Activated CD8-positive, alpha-beta T cell treated with anti-CD3 and anti-CD28 coated beads for 36 hours (primary cell): ENCODE data around the gene NBAS. TPM values are rescaled to one million over a fixed set of nuclear protein-coding genes. Genes with fewer than 3 reads are reported as not detected.

Experiments
- ATAC-seq: fragments of 200-7000 bp; cut with Tn5 transposase; one replicate; pipeline ENCODE4 v1.10.0; 2021; ENCODE audit warnings: mild to moderate bottlenecking, moderate library complexity
- CTCF ChIA-PET: fragments of 350-600 bp; sonication (Branson Sonifier 250); formaldehyde crosslinking; loops from one replicate; lab custom pipeline; 2021; ENCODE audit warnings: antibody characterized with exemption; lab: Charles Lee
- POLR2A ChIA-PET: fragments of 350-600 bp; sonication (Branson Sonifier 250); formaldehyde crosslinking; loops from one replicate; lab custom pipeline; 2021; ENCODE audit warnings: antibody characterized with exemption; lab: Charles Lee
- DNase-seq: peaks from one replicate; pipeline ENCODE4 v3.0.0-alpha.2; 2020
- H3K27ac Mint-ChIP-seq: one replicate; pipeline ENCODE4 v1.8.0; 2021; ENCODE audit warnings: mild to moderate bottlenecking, mixed read lengths
- H3K27me3 Mint-ChIP-seq: one replicate; pipeline ENCODE4 v1.8.0; 2021; ENCODE audit warnings: mixed read lengths
- H3K36me3 Mint-ChIP-seq: one replicate; pipeline ENCODE4 v1.8.0; 2021; ENCODE audit warnings: low read depth, mixed read lengths
- H3K4me1 Mint-ChIP-seq: one replicate; pipeline ENCODE4 v1.8.0; 2021; ENCODE audit warnings: low read depth, mixed read lengths
- H3K4me3 Mint-ChIP-seq: one replicate; pipeline ENCODE4 v1.8.0; 2021; ENCODE audit warnings: mild to moderate bottlenecking, moderate library complexity, mixed read lengths
- H3K9me3 Mint-ChIP-seq: one replicate; pipeline ENCODE4 v1.8.0; 2021; ENCODE audit warnings: mixed read lengths
- CTCF ChIP-seq: fragments of 200-600 bp; IDR thresholded peaks from one replicate; pipeline ENCODE4 v1.8.0; 2022; ENCODE audit warnings: antibody characterized with exemption, mild to moderate bottlenecking
- intact Hi-C: fragments of 100-400 bp; cut with micrococcal nuclease; formaldehyde crosslinking; loops from one replicate; pipeline ENCODE4 v1.10.0; 2022
- total RNA-seq, 2 experiments: library from RNA; stranded (reverse); gene quantifications; one replicate each; pipeline ENCODE4 v1.2.3, GENCODE V29; 2021

NBAS gene
- total RNA-seq, 2 experiments from 2014 or later: 40.9 to 41.9 TPM

- Mint-ChIP-seq H3K27ac (no peak overlapping the region), H3K4me3 (no peak overlapping the region)
- POLR2A ChIA-PET: no interaction called here
These were observed 3.2 kb downstream of the NBAS start for GRCh38 chr2:15557887-15558311.

GRCh38 chr2:15556311-15556930 is 4.7 kb downstream of the NBAS start:
- Mint-ChIP-seq H3K9me3 (no peaks in the 10 kb centered on the region), H3K27me3 (no peaks in the 10 kb centered on the region), H3K27ac (no peak overlapping the region), H3K4me1 (peaks cover 25% of the 10 kb centered on the region), H3K36me3 (peaks cover 16% of the 10 kb centered on the region), H3K4me3 (no peak overlapping the region)
- ChIA-PET POLR2A (interaction anchor here (0.6 kb wide), 1 partner anchor 164 kb away, joined by 3 read pairs; no protein-coding TSS in a partner anchor), CTCF (interaction anchor here (3.5 kb wide), 1 partner anchor 10 kb away, joined by 12 read pairs; no protein-coding TSS in a partner anchor)
- no peak for TF ChIP-seq CTCF
- intact Hi-C loops: no loop called here
- ATAC-seq (no peak), DNase-seq (no peak)

More at GRCh38 chr2:15557887-15558311, 3.2 kb downstream of the NBAS start:
- Mint-ChIP-seq H3K4me1 (peaks cover 28% of the 10 kb centered on the region), H3K9me3 (no peaks in the 10 kb centered on the region), H3K36me3 (peaks cover 9% of the 10 kb centered on the region), H3K27me3 (no peaks in the 10 kb centered on the region)
- TF ChIP-seq CTCF: no peak
- CTCF ChIA-PET: interaction anchor here (1.3 to 3.5 kb wide), 4 partner anchors 9 to 19 kb away, joined by 3 to 16 read pairs (median 8); no protein-coding TSS in a partner anchor
- DNase-seq (no peak), ATAC-seq (no peak)
- intact Hi-C loops: no loop called here

GRCh38 chr2:15555760-15556193 is 5.4 kb downstream of the NBAS start:
- H3K4me1 Mint-ChIP-seq: peaks cover 25% of the 10 kb centered on the region
- ATAC-seq (no peak), DNase-seq (no peak)
- H3K4me3 Mint-ChIP-seq: no peak overlapping the region
- intact Hi-C loops: no loop called here
- POLR2A ChIA-PET: interaction anchor here (0.6 kb wide), 1 partner anchor 165 kb away, joined by 3 read pairs; no protein-coding TSS in a partner anchor
- H3K27me3 Mint-ChIP-seq: no peaks in the 10 kb centered on the region
- H3K27ac Mint-ChIP-seq: no peak overlapping the region
- peaks cover 16% of the 10 kb centered on the region for H3K36me3 Mint-ChIP-seq
- TF ChIP-seq CTCF: no peak
- H3K9me3 Mint-ChIP-seq: no peaks in the 10 kb centered on the region
- CTCF ChIA-PET: interaction anchor here (3.5 kb wide), 1 partner anchor 9 kb away, joined by 12 read pairs; no protein-coding TSS in a partner anchor

GRCh38 chr2:15554525-15555218 is 6.5 kb downstream of the NBAS start:
- no peak for TF ChIP-seq CTCF
- H3K27me3 Mint-ChIP-seq: no peaks in the 10 kb centered on the region
- H3K9me3 Mint-ChIP-seq: no peaks in the 10 kb centered on the region
- H3K4me1 Mint-ChIP-seq: peaks cover 19% of the 10 kb centered on the region
- ATAC-seq: no peak
- H3K36me3 Mint-ChIP-seq: peaks cover 16% of the 10 kb centered on the region
- DNase-seq: no peak
- ChIA-PET POLR2A (no interaction called here), CTCF (interaction anchor here (2.9 kb wide), 1 partner anchor 23 kb away, joined by 13 read pairs; no protein-coding TSS in a partner anchor)
- H3K27ac Mint-ChIP-seq: peak overlapping the region; percentile 4
- intact Hi-C loops: no loop called here
- no peak overlapping the region for H3K4me3 Mint-ChIP-seq
